ENCODE data around the gene ZCWPW1. TPM values are rescaled to one million over a fixed set of nuclear protein-coding genes. Genes with fewer than 3 reads are reported as not detected.
"Not testable (repeated sequence)": the region's sequence is repeated elsewhere in the genome, so short reads cannot be mapped to it uniquely, and the experiment has no call there.

Gene ZCWPW1
- total RNA-seq, 2 donors from 2014 or later = 1.2 to 1.6 TPM

GRCh38 chr7:100387695-100388094 is 40.8 kb downstream of the ZCWPW1 start:
- DNase-seq (no peak), ATAC-seq (no peak)
- intact Hi-C loops (cut with DNase I, micrococcal nuclease) = no loop called here

- intact Hi-C loops (cut with DNase I, micrococcal nuclease) = no loop called here
- no peak for DNase-seq
- ATAC-seq = no peak
These were observed 41.6 kb downstream of the ZCWPW1 start for GRCh38 chr7:100386940-100387339.

- intact Hi-C loops (cut with DNase I, micrococcal nuclease) = no loop called here
- no peak for DNase-seq
- no peak for ATAC-seq
These were observed 43.7 kb downstream of the ZCWPW1 start for GRCh38 chr7:100384628-100385294.

GRCh38 chr7:100382234-100382853 is 46.2 kb downstream of the ZCWPW1 start:
- ATAC-seq; DNase-seq; intact Hi-C loops (cut with DNase I, micrococcal nuclease): not testable (repeated sequence)

- intact Hi-C loops (cut with DNase I, micrococcal nuclease); DNase-seq; ATAC-seq: not testable (repeated sequence)
These were observed 46.8 kb downstream of the ZCWPW1 start for GRCh38 chr7:100381531-100382233.

GRCh38 chr7:100380196-100380595 is 48.3 kb downstream of the ZCWPW1 start:
- intact Hi-C loops (cut with DNase I, micrococcal nuclease) = no loop called here
- ATAC-seq (no peak), DNase-seq (no peak)

- ATAC-seq = peak; percentile 91
- no peak for DNase-seq
- intact Hi-C loops (cut with DNase I, micrococcal nuclease) = no loop called here
These were observed 50.3 kb downstream of the ZCWPW1 start for GRCh38 chr7:100378114-100378755.

- intact Hi-C loops (cut with DNase I, micrococcal nuclease) = no loop called here
- DNase-seq (no peak), ATAC-seq (no peak)
These were observed 52.4 kb downstream of the ZCWPW1 start for GRCh38 chr7:100376066-100376465.

GRCh38 chr7:100374601-100375000 is 53.9 kb downstream of the ZCWPW1 start:
- ATAC-seq (no peak), DNase-seq (no peak)
- intact Hi-C loops (cut with DNase I, micrococcal nuclease) = no loop called here

GRCh38 chr7:100373870-100374598 is 54.5 kb downstream of the ZCWPW1 start:
- DNase-seq; intact Hi-C loops (cut with DNase I, micrococcal nuclease); ATAC-seq: not testable (repeated sequence)

- ATAC-seq (no peak), DNase-seq (no peak)
- intact Hi-C loops (cut with DNase I, micrococcal nuclease) = no loop called here
These were observed 55.2 kb downstream of the ZCWPW1 start, which contains the start of gene PILRA for GRCh38 chr7:100373261-100373831. TSS of gene PILRA (plus strand) at chr7:100373487. CDS start at chr7:100373657, 170 bp downstream.

GRCh38 chr7:100372694-100373093 is 55.8 kb downstream of the ZCWPW1 start:
- no peak for DNase-seq
- no peak for ATAC-seq
- intact Hi-C loops (cut with DNase I, micrococcal nuclease) = no loop called here

GRCh38 chr7:100372256-100372655 is 56.2 kb downstream of the ZCWPW1 start:
- DNase-seq (no peak), ATAC-seq (no peak)
- intact Hi-C loops (cut with DNase I, micrococcal nuclease) = no loop called here

- ATAC-seq (no peak), DNase-seq (no peak)
- intact Hi-C loops (cut with DNase I, micrococcal nuclease) = no loop called here
These were observed 56.8 kb downstream of the ZCWPW1 start for GRCh38 chr7:100371561-100372171.

GRCh38 chr7:100370746-100371145 is 57.8 kb downstream of the ZCWPW1 start:
- DNase-seq (no peak), ATAC-seq (no peak)
- intact Hi-C loops (cut with DNase I, micrococcal nuclease) = no loop called here

GRCh38 chr7:100370303-100370702 is 58.2 kb downstream of the ZCWPW1 start:
- intact Hi-C loops (cut with DNase I, micrococcal nuclease) = no loop called here
- ATAC-seq (no peak), DNase-seq (no peak)

- intact Hi-C loops (cut with DNase I, micrococcal nuclease) = no loop called here
- DNase-seq (peak; percentile 59 to 77), ATAC-seq (peak; percentile 37)
These were observed 59.4 kb downstream of the ZCWPW1 start for GRCh38 chr7:100369105-100369504.

Measured in left colon (tissue), 2 donors.